ENCODE measurements around the gene MGST3.
"Not testable (repeated sequence)": the region's sequence is repeated elsewhere in the genome, so short reads cannot be mapped to it uniquely, and the experiment has no call there.

The MGST3 gene

GRCh38 chr1:165630629-165631341 lies at the start of gene MGST3:
TSS of gene MGST3 (plus strand) at chr1:165631234. CDS start at chr1:165649848, 18,614 bp downstream.
- Histone ChIP-seq H3K4me1 (ENCODE audit: insufficient read depth, low read length) (peaks cover 16% of the 10 kb centered on the region), H3K36me3 (ENCODE audit: insufficient read depth, low read length) (no peaks in the 10 kb centered on the region), H3K9me3 (ENCODE audit: control insufficient read depth, insufficient read depth, low read length) (no peaks in the 10 kb centered on the region), H3K9ac (ENCODE audit: low read depth, low read length) (peak within 1 kb of the TSS; percentile 78)

- H3K9ac ChIP-seq (ENCODE audit: low read depth, low read length) = no peak overlapping the region
- H3K36me3 ChIP-seq (ENCODE audit: insufficient read depth, low read length) = no peaks in the 10 kb centered on the region
- H3K9me3 ChIP-seq (ENCODE audit: control insufficient read depth, insufficient read depth, low read length) = no peaks in the 10 kb centered on the region
- peaks cover 17% of the 10 kb centered on the region; the same call in 1 of the 2 replicates for H3K4me1 ChIP-seq (ENCODE audit: insufficient read depth, low read length)
These were observed 49.1 kb upstream of the MGST3 start for GRCh38 chr1:165581926-165582325.

- peaks cover 17% of the 10 kb centered on the region; the same call in 1 of the 2 replicates for H3K4me1 ChIP-seq (ENCODE audit: insufficient read depth, low read length)
- no peaks in the 10 kb centered on the region for H3K9me3 ChIP-seq (ENCODE audit: control insufficient read depth, insufficient read depth, low read length)
- no peak overlapping the region for H3K9ac ChIP-seq (ENCODE audit: low read depth, low read length)
- H3K36me3 ChIP-seq (ENCODE audit: insufficient read depth, low read length) = no peaks in the 10 kb centered on the region
These were observed 44.6 kb upstream of the MGST3 start for GRCh38 chr1:165586398-165586797.

GRCh38 chr1:165591391-165591790 lies 39.6 kb upstream of the MGST3 start:
- H3K9me3 ChIP-seq (ENCODE audit: control insufficient read depth, insufficient read depth, low read length); H3K9ac ChIP-seq (ENCODE audit: low read depth, low read length); H3K4me1 ChIP-seq (ENCODE audit: insufficient read depth, low read length); H3K36me3 ChIP-seq (ENCODE audit: insufficient read depth, low read length): not testable (repeated sequence)

- Histone ChIP-seq H3K9me3 (ENCODE audit: control insufficient read depth, insufficient read depth, low read length) (no peaks in the 10 kb centered on the region), H3K36me3 (ENCODE audit: insufficient read depth, low read length) (no peaks in the 10 kb centered on the region), H3K4me1 (ENCODE audit: insufficient read depth, low read length) (no peaks in the 10 kb centered on the region), H3K9ac (ENCODE audit: low read depth, low read length) (no peak overlapping the region)
These were observed 37.9 kb upstream of the MGST3 start for GRCh38 chr1:165592945-165593823.

- no peak overlapping the region for H3K9ac ChIP-seq (ENCODE audit: low read depth, low read length)
- no peaks in the 10 kb centered on the region for H3K36me3 ChIP-seq (ENCODE audit: insufficient read depth, low read length)
- H3K4me1 ChIP-seq (ENCODE audit: insufficient read depth, low read length) = no peaks in the 10 kb centered on the region
- no peaks in the 10 kb centered on the region for H3K9me3 ChIP-seq (ENCODE audit: control insufficient read depth, insufficient read depth, low read length)
These were observed 35.6 kb upstream of the MGST3 start for GRCh38 chr1:165595246-165595938.

- Histone ChIP-seq H3K9me3 (ENCODE audit: control insufficient read depth, insufficient read depth, low read length) (no peaks in the 10 kb centered on the region), H3K4me1 (ENCODE audit: insufficient read depth, low read length) (no peaks in the 10 kb centered on the region), H3K36me3 (ENCODE audit: insufficient read depth, low read length) (no peaks in the 10 kb centered on the region), H3K9ac (ENCODE audit: low read depth, low read length) (peak overlapping the region; percentile 84)
These were observed 33.0 kb upstream of the MGST3 start for GRCh38 chr1:165597883-165598675.

GRCh38 chr1:165598676-165599059 lies 32.4 kb upstream of the MGST3 start:
- Histone ChIP-seq H3K36me3 (ENCODE audit: insufficient read depth, low read length) (no peaks in the 10 kb centered on the region), H3K4me1 (ENCODE audit: insufficient read depth, low read length) (no peaks in the 10 kb centered on the region), H3K9ac (ENCODE audit: low read depth, low read length) (peak overlapping the region; percentile 84), H3K9me3 (ENCODE audit: control insufficient read depth, insufficient read depth, low read length) (no peaks in the 10 kb centered on the region)

GRCh38 chr1:165600793-165601192 lies 30.2 kb upstream of the MGST3 start:
- Histone ChIP-seq H3K4me1 (ENCODE audit: insufficient read depth, low read length) (no peaks in the 10 kb centered on the region), H3K36me3 (ENCODE audit: insufficient read depth, low read length) (no peaks in the 10 kb centered on the region), H3K9me3 (ENCODE audit: control insufficient read depth, insufficient read depth, low read length) (no peaks in the 10 kb centered on the region), H3K9ac (ENCODE audit: low read depth, low read length) (no peak overlapping the region)

GRCh38 chr1:165603810-165604209 lies 27.2 kb upstream of the MGST3 start:
- no peaks in the 10 kb centered on the region for H3K4me1 ChIP-seq (ENCODE audit: insufficient read depth, low read length)
- H3K36me3 ChIP-seq (ENCODE audit: insufficient read depth, low read length) = no peaks in the 10 kb centered on the region
- H3K9ac ChIP-seq (ENCODE audit: low read depth, low read length) = no peak overlapping the region
- no peaks in the 10 kb centered on the region for H3K9me3 ChIP-seq (ENCODE audit: control insufficient read depth, insufficient read depth, low read length)

GRCh38 chr1:165605246-165605645 lies 25.8 kb upstream of the MGST3 start:
- no peak overlapping the region for H3K9ac ChIP-seq (ENCODE audit: low read depth, low read length)
- H3K36me3 ChIP-seq (ENCODE audit: insufficient read depth, low read length) = no peaks in the 10 kb centered on the region
- H3K9me3 ChIP-seq (ENCODE audit: control insufficient read depth, insufficient read depth, low read length) = no peaks in the 10 kb centered on the region
- no peaks in the 10 kb centered on the region for H3K4me1 ChIP-seq (ENCODE audit: insufficient read depth, low read length)

GRCh38 chr1:165606676-165607075 lies 24.4 kb upstream of the MGST3 start:
- H3K4me1 ChIP-seq (ENCODE audit: insufficient read depth, low read length); H3K9me3 ChIP-seq (ENCODE audit: control insufficient read depth, insufficient read depth, low read length); H3K9ac ChIP-seq (ENCODE audit: low read depth, low read length); H3K36me3 ChIP-seq (ENCODE audit: insufficient read depth, low read length): not testable (repeated sequence)

GRCh38 chr1:165610866-165611265 lies 20.2 kb upstream of the MGST3 start:
- H3K9me3 ChIP-seq (ENCODE audit: control insufficient read depth, insufficient read depth, low read length) = no peaks in the 10 kb centered on the region
- no peaks in the 10 kb centered on the region for H3K36me3 ChIP-seq (ENCODE audit: insufficient read depth, low read length)
- H3K4me1 ChIP-seq (ENCODE audit: insufficient read depth, low read length) = no peaks in the 10 kb centered on the region
- no peak overlapping the region for H3K9ac ChIP-seq (ENCODE audit: low read depth, low read length)

- H3K9ac ChIP-seq (ENCODE audit: low read depth, low read length) = no peak overlapping the region
- H3K9me3 ChIP-seq (ENCODE audit: control insufficient read depth, insufficient read depth, low read length) = no peaks in the 10 kb centered on the region
- H3K4me1 ChIP-seq (ENCODE audit: insufficient read depth, low read length) = peaks cover 8% of the 10 kb centered on the region; the same call in 1 of the 2 replicates
- no peaks in the 10 kb centered on the region for H3K36me3 ChIP-seq (ENCODE audit: insufficient read depth, low read length)
These were observed 19.0 kb upstream of the MGST3 start for GRCh38 chr1:165612062-165612461.
